AG04449 (cell line): ENCODE results near the gene LZTS2.

Experiments used
- CTCF ChIA-PET: fragments of 350-600 bp; formaldehyde crosslinking; extraction: SDS; loops from one replicate; lab custom pipeline; 2021; ENCODE audit warnings: antibody characterized with exemption; lab: Yijun Ruan, JAX
- POLR2A ChIA-PET: fragments of 400-600, 350-600 bp; formaldehyde crosslinking; extraction: SDS; loops from one replicate; lab custom pipeline; 2020; ENCODE audit warnings: antibody characterized with exemption, inconsistent platforms; lab: Yijun Ruan, JAX
- DNase-seq: peaks from one replicate; pipeline ENCODE4 v3.0.0-alpha.2; 2010; ENCODE audit warnings: low read depth, low spot score
- H3K4me3 ChIP-seq: 2 replicates; pipeline ENCODE4 v1.5.1; 2011; ENCODE audit warnings: low read depth, mild to moderate bottlenecking, control low read depth, low read length
- CTCF ChIP-seq: IDR thresholded peaks from one replicate; pipeline ENCODE4 v1.5.1; 2011; ENCODE audit warnings: mild to moderate bottlenecking, moderate library complexity, low read length, control low read depth, inconsistent platforms; ENCODE audit not compliant: insufficient read depth; ENCODE audit errors: missing control alignments

Gene LZTS2

GRCh38 chr10:101029520-101030295 lies 30.1 kb downstream of the LZTS2 start:
- POLR2A ChIA-PET = interaction anchor here (0.6 to 1.3 kb wide), 2 partner anchors 31 to 664 kb away, joined by 3 read pairs; partner anchors contain the start of gene LZTS2

GRCh38 chr10:101030496-101031127 lies 31.0 kb downstream of the LZTS2 start:
- POLR2A ChIA-PET = interaction anchor here (0.6 to 2.3 kb wide), 3 partner anchors 12 to 665 kb away, joined by 3 to 18 read pairs (median 3); partner anchors contain the start of gene LZTS2
- TF ChIP-seq CTCF = no peak
- CTCF ChIA-PET = interaction anchor here (1.3 to 35.4 kb wide), 5 partner anchors 14 to 36 kb away, joined by 3 to 1481 read pairs (median 242); partner anchors contain the start of genes KAZALD1, LZTS2, MRPL43 and TWNK
- H3K4me3 ChIP-seq = peak overlapping the region; percentile 86
- no peak for DNase-seq

More at GRCh38 chr10:101029520-101030295, 30.1 kb downstream of the LZTS2 start:
- H3K4me3 ChIP-seq = no peak overlapping the region
- CTCF ChIA-PET = interaction anchor here (4.7 to 35.4 kb wide), 4 partner anchors 13 to 36 kb away, joined by 20 to 1481 read pairs (median 288); partner anchors contain the start of genes KAZALD1, LZTS2, MRPL43 and TWNK
- no peak for DNase-seq
- no peak for TF ChIP-seq CTCF

GRCh38 chr10:101031128-101031795 lies 31.7 kb downstream of the LZTS2 start, which contains the start of the genes PDZD7 and SFXN3:
TSS of gene PDZD7 (minus strand) at chr10:101031129. CDS start at chr10:101030219, 910 bp downstream.
TSS of gene SFXN3 (plus strand) at chr10:101031234. CDS start at chr10:101034695, 3,461 bp downstream.
- ChIA-PET CTCF (interaction anchor here (1.3 to 35.4 kb wide), 5 partner anchors 14 to 37 kb away, joined by 3 to 1481 read pairs (median 242); partner anchors contain the start of genes KAZALD1, LZTS2, MRPL43 and TWNK), POLR2A (interaction anchor here (1.1 to 2.3 kb wide), 5 partner anchors 10 to 33 kb away, joined by 3 to 18 read pairs (median 4); partner anchors contain the start of gene LZTS2)
- TF ChIP-seq CTCF = no peak
- peak within 1 kb of the TSS; percentile 86 for H3K4me3 ChIP-seq
- no peak for DNase-seq

GRCh38 chr10:101031796-101032636 lies 32.4 kb downstream of the LZTS2 start:
- no peak for DNase-seq
- ChIA-PET CTCF (interaction anchor here (1.3 to 35.4 kb wide), 6 partner anchors 15 to 38 kb away, joined by 3 to 1481 read pairs (median 131); partner anchors contain the start of genes KAZALD1, LZTS2, MRPL43 and TWNK), POLR2A (interaction anchor here (0.9 to 2.3 kb wide), 5 partner anchors 9 to 34 kb away, joined by 3 to 18 read pairs (median 7); partner anchors contain the start of genes KAZALD1 and LZTS2)
- no peak for TF ChIP-seq CTCF
- H3K4me3 ChIP-seq = peak overlapping the region; percentile 86

- POLR2A ChIA-PET = interaction anchor here (0.9 to 2.3 kb wide), 5 partner anchors 9 to 35 kb away, joined by 3 to 18 read pairs (median 7); partner anchors contain the start of genes KAZALD1 and LZTS2
- peak overlapping the region; percentile 86 for H3K4me3 ChIP-seq
- TF ChIP-seq CTCF = no peak
- no peak for DNase-seq
- CTCF ChIA-PET = interaction anchor here (1.3 to 35.4 kb wide), 5 partner anchors 16 to 39 kb away, joined by 3 to 1481 read pairs (median 242); partner anchors contain the start of genes KAZALD1, LZTS2, MRPL43 and TWNK
Observed at GRCh38 chr10:101032637-101033224, 33.1 kb downstream of the LZTS2 start.
